Measurements from ENCODE around the gene KRT80. TPM values are rescaled to one million over a fixed set of nuclear protein-coding genes. Genes with fewer than 3 reads are reported as not detected.

KRT80 gene
- total RNA-seq, 1 experiment from 2014 or later: 8.8 TPM

DNA sequence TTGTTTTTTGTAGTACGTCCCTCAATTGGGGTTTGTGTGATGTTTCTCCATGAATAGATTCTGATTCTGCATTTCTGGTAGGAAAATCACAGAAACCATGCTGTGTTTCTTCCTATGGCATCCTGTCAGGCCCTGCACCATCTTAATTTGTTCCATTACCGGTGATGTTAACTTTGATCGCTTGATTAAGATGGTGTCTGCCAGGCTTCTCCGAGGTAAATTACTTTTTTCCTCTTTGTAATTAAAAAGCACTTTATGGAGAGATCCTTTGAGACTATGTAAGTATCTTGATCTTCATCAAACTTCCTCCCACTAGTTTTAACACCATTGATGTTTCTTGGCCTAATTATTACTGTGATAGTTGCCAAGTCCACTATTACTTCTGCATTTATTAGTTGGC, 26.2 kb upstream of the KRT80 start:
- TF ChIP-seq FOSL1 (IDR thresholded peaks at IDR 0.05; ENCODE audit: low read depth) (no peak), SIN3A (IDR thresholded peaks at IDR 0.05; ENCODE audit: low read depth) (no peak)
- TF ChIP-seq, protein P1, sequence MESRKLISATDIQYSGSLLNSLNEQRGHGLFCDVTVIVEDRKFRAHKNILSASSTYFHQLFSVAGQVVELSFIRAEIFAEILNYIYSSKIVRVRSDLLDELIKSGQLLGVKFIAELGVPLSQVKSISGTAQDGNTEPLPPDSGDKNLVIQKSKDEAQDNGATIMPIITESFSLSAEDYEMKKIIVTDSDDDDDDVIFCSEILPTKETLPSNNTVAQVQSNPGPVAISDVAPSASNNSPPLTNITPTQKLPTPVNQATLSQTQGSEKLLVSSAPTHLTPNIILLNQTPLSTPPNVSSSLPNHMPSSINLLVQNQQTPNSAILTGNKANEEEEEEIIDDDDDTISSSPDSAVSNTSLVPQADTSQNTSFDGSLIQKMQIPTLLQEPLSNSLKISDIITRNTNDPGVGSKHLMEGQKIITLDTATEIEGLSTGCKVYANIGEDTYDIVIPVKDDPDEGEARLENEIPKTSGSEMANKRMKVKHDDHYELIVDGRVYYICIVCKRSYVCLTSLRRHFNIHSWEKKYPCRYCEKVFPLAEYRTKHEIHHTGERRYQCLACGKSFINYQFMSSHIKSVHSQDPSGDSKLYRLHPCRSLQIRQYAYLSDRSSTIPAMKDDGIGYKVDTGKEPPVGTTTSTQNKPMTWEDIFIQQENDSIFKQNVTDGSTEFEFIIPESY (IDR thresholded peaks at IDR 0.05; ENCODE audit: extremely low read depth, insufficient replicate concordance, low read length): no peak
- TF ChIP-seq, protein P2, sequence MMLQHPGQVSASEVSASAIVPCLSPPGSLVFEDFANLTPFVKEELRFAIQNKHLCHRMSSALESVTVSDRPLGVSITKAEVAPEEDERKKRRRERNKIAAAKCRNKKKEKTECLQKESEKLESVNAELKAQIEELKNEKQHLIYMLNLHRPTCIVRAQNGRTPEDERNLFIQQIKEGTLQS (IDR thresholded peaks at IDR 0.05): no peak
- Histone ChIP-seq H3K79me2 (ENCODE audit: insufficient read depth, low read length) (no peaks in the 10 kb centered on the region), H3K27ac (ENCODE audit: low read depth, low read length) (peak overlapping the region; percentile 52; the same call in 1 of the 2 replicates), H3K36me3 (ENCODE audit: control insufficient read depth in 1 of 2, insufficient read depth in 2 of 2, low read length in 2 of 2) (no peaks in the 10 kb centered on the region), H4K20me1 (ENCODE audit: insufficient read depth) (no peaks in the 10 kb centered on the region), H3K4me1 (ENCODE audit: control insufficient read depth in 1 of 2, insufficient read depth in 2 of 2, low read length in 2 of 2) (peaks cover 55 to 95% of the 10 kb centered on the region in 2 experiments), H3K27me3 (ENCODE audit: insufficient read depth, low read length) (no peaks in the 10 kb centered on the region), H3K9me3 (ENCODE audit: control insufficient read depth in 1 of 2, insufficient read depth in 1 of 2, low read depth in 1 of 2, low read length in 2 of 2) (no peaks in the 10 kb centered on the region), H3K4me3 (replicated peaks in 1 of 2; ENCODE audit: low read depth in 1 of 2, low read length in 2 of 2) (0 out of 4 replicates have a peak overlapping the region, but pooled peaks of 1 of the 2 experiments have one; percentile 9), H2AFZ (ENCODE audit: low read depth, low read length, poor library complexity, severe bottlenecking) (no peak overlapping the region), H3K9me2 (ENCODE audit: insufficient read depth) (no peaks in the 10 kb centered on the region), H3K9ac (ENCODE audit: low read length) (peak overlapping the region; percentile 47), H3K4me2 (ENCODE audit: low read length) (peak overlapping the region; percentile 69)
- CTCF ChIA-PET: interaction anchor here (2.6 to 3.8 kb wide), 2 partner anchors 61 to 110 kb away, joined by 7 to 24 read pairs; no protein-coding TSS in a partner anchor
- no peak for DNase-seq (ENCODE audit: low read depth, low spot score)
- no TSS peak for BruUV-seq (replicated peaks)
- POLR2A ChIA-PET: no interaction called here
- RAD21 ChIA-PET (ENCODE audit: low non-redundant PET in 1 of 2, low total read pairs in 2 of 2, uncharacterized antibody in 2 of 2, unreplicated experiment in 2 of 2): interaction anchor here in 1 of 2 experiments (0.5 kb wide), 1 partner anchor 18 kb away, joined by 4 read pairs; no protein-coding TSS in a partner anchor
- intact Hi-C loops (cut with micrococcal nuclease): no loop called here
- no peak for ATAC-seq

DNA sequence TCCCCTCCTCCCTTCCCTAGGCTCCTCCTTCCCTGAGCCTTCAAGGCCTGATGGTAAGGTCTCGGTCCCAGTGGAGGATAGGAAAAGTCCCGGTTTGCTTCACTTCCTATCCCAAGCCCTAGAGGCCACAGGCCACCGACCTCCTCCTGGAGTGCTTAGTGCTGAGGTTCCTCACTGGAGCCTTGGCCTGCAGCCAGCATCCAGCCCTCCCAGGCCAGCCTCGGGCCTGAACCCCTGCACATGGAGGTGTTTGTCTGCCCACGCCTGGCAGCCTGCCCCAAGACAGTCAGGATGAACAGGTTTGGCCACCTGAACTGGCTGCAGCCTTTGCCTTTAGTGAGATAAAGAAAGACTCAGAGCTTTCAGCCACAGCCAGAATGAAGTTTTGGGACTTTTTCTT, 25.4 kb upstream of the KRT80 start:
- Histone ChIP-seq H3K4me2 (ENCODE audit: low read length) (peak overlapping the region; percentile 69), H3K36me3 (ENCODE audit: control insufficient read depth in 1 of 2, insufficient read depth in 2 of 2, low read length in 2 of 2) (no peaks in the 10 kb centered on the region), H4K20me1 (ENCODE audit: insufficient read depth) (no peaks in the 10 kb centered on the region), H3K27me3 (ENCODE audit: insufficient read depth, low read length) (no peaks in the 10 kb centered on the region), H3K79me2 (ENCODE audit: insufficient read depth, low read length) (no peaks in the 10 kb centered on the region), H3K9me2 (ENCODE audit: insufficient read depth) (no peaks in the 10 kb centered on the region), H3K4me1 (ENCODE audit: control insufficient read depth in 1 of 2, insufficient read depth in 2 of 2, low read length in 2 of 2) (peaks cover 56 to 92% of the 10 kb centered on the region in 2 experiments), H2AFZ (ENCODE audit: low read depth, low read length, poor library complexity, severe bottlenecking) (no peak overlapping the region), H3K4me3 (replicated peaks in 1 of 2; ENCODE audit: low read depth in 1 of 2, low read length in 2 of 2) (peak overlapping the region in 1 of 2 experiments; percentile 9; a peak in 1 of 4 replicates), H3K27ac (ENCODE audit: low read depth, low read length) (peak overlapping the region; percentile 52), H3K9me3 (ENCODE audit: control insufficient read depth in 1 of 2, insufficient read depth in 1 of 2, low read depth in 1 of 2, low read length in 2 of 2) (no peaks in the 10 kb centered on the region), H3K9ac (ENCODE audit: low read length) (peak overlapping the region; percentile 47)
- BruUV-seq (replicated peaks): no TSS peak
- ChIA-PET CTCF (interaction anchor here (2.6 to 3.8 kb wide), 2 partner anchors 62 to 110 kb away, joined by 7 to 24 read pairs; no protein-coding TSS in a partner anchor), RAD21 (ENCODE audit: low non-redundant PET in 1 of 2, low total read pairs in 2 of 2, uncharacterized antibody in 2 of 2, unreplicated experiment in 2 of 2) (interaction anchor here in 1 of 2 experiments (0.5 kb wide), 1 partner anchor 17 kb away, joined by 4 read pairs; no protein-coding TSS in a partner anchor), POLR2A (no interaction called here)
- intact Hi-C loops (cut with micrococcal nuclease): loop anchor here (2.0 kb wide), 1 partner anchor 110 kb away; no protein-coding TSS in a partner anchor
- peak; percentile 37 for ATAC-seq
- peak; percentile 75 for DNase-seq (ENCODE audit: low read depth, low spot score)
- TF ChIP-seq CBX3 (IDR thresholded peaks at IDR 0.05; ENCODE audit: low read depth) (no peak), ZFX (IDR thresholded peaks at IDR 0.05) (peak; percentile 20; the same call in 1 of the 2 replicates), YY1 (IDR thresholded peaks at IDR 0.05; ENCODE audit: extremely low read depth, insufficient replicate concordance, low read depth, low read length) (peak; percentile 33), POLR2AphosphoS5 (IDR thresholded peaks at IDR 0.05; ENCODE audit: low read depth, low read length) (peak; percentile 75), ZNF274 (IDR thresholded peaks at IDR 0.05; ENCODE audit: low read depth, low read length) (no peak), CEBPB (IDR thresholded peaks at IDR 0.05; ENCODE audit: low read depth) (no peak), TCF7L2 (IDR thresholded peaks at IDR 0.05; ENCODE audit: borderline replicate concordance, extremely low read depth, insufficient read depth, insufficient read length) (no peak), EGR1 (IDR thresholded peaks at IDR 0.05; ENCODE audit: low read depth) (no peak)
- TF ChIP-seq, protein P3, sequence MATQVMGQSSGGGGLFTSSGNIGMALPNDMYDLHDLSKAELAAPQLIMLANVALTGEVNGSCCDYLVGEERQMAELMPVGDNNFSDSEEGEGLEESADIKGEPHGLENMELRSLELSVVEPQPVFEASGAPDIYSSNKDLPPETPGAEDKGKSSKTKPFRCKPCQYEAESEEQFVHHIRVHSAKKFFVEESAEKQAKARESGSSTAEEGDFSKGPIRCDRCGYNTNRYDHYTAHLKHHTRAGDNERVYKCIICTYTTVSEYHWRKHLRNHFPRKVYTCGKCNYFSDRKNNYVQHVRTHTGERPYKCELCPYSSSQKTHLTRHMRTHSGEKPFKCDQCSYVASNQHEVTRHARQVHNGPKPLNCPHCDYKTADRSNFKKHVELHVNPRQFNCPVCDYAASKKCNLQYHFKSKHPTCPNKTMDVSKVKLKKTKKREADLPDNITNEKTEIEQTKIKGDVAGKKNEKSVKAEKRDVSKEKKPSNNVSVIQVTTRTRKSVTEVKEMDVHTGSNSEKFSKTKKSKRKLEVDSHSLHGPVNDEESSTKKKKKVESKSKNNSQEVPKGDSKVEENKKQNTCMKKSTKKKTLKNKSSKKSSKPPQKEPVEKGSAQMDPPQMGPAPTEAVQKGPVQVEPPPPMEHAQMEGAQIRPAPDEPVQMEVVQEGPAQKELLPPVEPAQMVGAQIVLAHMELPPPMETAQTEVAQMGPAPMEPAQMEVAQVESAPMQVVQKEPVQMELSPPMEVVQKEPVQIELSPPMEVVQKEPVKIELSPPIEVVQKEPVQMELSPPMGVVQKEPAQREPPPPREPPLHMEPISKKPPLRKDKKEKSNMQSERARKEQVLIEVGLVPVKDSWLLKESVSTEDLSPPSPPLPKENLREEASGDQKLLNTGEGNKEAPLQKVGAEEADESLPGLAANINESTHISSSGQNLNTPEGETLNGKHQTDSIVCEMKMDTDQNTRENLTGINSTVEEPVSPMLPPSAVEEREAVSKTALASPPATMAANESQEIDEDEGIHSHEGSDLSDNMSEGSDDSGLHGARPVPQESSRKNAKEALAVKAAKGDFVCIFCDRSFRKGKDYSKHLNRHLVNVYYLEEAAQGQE (IDR thresholded peaks at IDR 0.05; ENCODE audit: low read depth): no peak
